Measurements from ENCODE around the gene ANTXR2. TPM values are rescaled to one million over a fixed set of nuclear protein-coding genes. Genes with fewer than 3 reads are reported as not detected.

ANTXR2 gene
- total RNA-seq, 1 experiment from 2014 or later, result 31.0 TPM

GRCh38 chr4:80097400-80098177, 24.6 kb upstream of the ANTXR2 start:
- TF ChIP-seq, protein P1, sequence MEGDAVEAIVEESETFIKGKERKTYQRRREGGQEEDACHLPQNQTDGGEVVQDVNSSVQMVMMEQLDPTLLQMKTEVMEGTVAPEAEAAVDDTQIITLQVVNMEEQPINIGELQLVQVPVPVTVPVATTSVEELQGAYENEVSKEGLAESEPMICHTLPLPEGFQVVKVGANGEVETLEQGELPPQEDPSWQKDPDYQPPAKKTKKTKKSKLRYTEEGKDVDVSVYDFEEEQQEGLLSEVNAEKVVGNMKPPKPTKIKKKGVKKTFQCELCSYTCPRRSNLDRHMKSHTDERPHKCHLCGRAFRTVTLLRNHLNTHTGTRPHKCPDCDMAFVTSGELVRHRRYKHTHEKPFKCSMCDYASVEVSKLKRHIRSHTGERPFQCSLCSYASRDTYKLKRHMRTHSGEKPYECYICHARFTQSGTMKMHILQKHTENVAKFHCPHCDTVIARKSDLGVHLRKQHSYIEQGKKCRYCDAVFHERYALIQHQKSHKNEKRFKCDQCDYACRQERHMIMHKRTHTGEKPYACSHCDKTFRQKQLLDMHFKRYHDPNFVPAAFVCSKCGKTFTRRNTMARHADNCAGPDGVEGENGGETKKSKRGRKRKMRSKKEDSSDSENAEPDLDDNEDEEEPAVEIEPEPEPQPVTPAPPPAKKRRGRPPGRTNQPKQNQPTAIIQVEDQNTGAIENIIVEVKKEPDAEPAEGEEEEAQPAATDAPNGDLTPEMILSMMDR (IDR thresholded peaks at IDR 0.05; ENCODE audit: unreplicated experiment), result no peak
- DNase-seq (ENCODE audit: unreplicated experiment), result peak; percentile 79
- peaks cover 33% of the 10 kb centered on the region for H3K4me1 Mint-ChIP-seq (ENCODE audit: insufficient read depth, unreplicated experiment)
- intact Hi-C loops (cut with micrococcal nuclease), result no loop called here
- no peaks in the 10 kb centered on the region for H3K36me3 Mint-ChIP-seq (ENCODE audit: insufficient read depth, unreplicated experiment)
- POLR2A ChIA-PET, result interaction anchor here (1.1 to 2.0 kb wide), 2 partner anchors 11 to 25 kb away, joined by 3 to 11 read pairs; partner anchors contain the start of gene ANTXR2
- CTCF ChIA-PET, result interaction anchor here (0.7 to 1.8 kb wide), 4 partner anchors 17 to 367 kb away, joined by 3 to 8 read pairs (median 4); no protein-coding TSS in a partner anchor
- H3K27me3 Mint-ChIP-seq (ENCODE audit: insufficient read depth, unreplicated experiment), result no peaks in the 10 kb centered on the region
- peaks cover 7% of the 10 kb centered on the region for H3K9me3 Mint-ChIP-seq (ENCODE audit: unreplicated experiment)
- peak overlapping the region; percentile 41 for H3K4me3 Mint-ChIP-seq (ENCODE audit: unreplicated experiment)
- no TSS peak for BruUV-seq (replicated peaks)
- peak overlapping the region; percentile 69 for H3K27ac Mint-ChIP-seq (ENCODE audit: low read depth, unreplicated experiment)

DNA sequence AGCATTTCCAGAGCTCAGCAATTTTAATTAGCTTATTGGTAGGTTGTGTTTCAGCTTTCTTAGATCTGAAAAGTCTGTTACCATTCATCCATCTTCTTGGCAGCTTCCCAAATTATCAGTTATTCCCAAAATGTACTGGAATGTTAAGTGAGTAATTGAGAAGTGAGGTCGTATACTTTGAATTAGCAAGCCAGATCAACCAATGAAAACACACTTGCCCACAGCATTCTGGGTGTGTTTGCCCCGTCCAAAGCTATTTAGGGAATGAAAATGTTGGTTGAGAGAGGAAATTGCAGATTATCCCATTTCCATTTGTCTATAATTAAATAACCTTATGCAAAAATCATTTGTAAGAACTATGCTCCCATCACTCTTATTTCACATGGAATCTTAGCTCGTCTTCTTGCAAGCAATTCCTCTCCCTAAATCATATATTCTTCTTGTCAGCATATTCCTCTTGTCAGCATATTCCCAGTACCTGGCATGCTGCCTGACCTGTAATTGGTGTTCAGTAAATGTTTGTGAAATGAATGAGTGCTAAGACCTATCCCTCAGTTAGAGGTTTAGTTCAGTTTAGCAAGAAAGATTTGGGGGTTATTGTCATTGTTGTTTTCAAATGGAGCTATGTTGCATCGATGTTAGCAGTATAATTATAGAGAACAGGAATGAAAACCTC, 23.3 kb upstream of the ANTXR2 start:
- ChIA-PET POLR2A (interaction anchor here (0.9 to 2.2 kb wide), 2 partner anchors 10 to 23 kb away, joined by 5 to 12 read pairs; partner anchors contain the start of gene ANTXR2), CTCF (interaction anchor here (0.6 to 2.1 kb wide), 5 partner anchors 18 to 1144 kb away, joined by 3 to 9 read pairs (median 3); no protein-coding TSS in a partner anchor)
- TF ChIP-seq, protein P1 (IDR thresholded peaks at IDR 0.05; ENCODE audit: unreplicated experiment), result no peak
- peaks cover 25% of the 10 kb centered on the region for H3K4me1 Mint-ChIP-seq (ENCODE audit: insufficient read depth, unreplicated experiment)
- H3K27me3 Mint-ChIP-seq (ENCODE audit: insufficient read depth, unreplicated experiment), result no peaks in the 10 kb centered on the region
- H3K4me3 Mint-ChIP-seq (ENCODE audit: unreplicated experiment), result no peak overlapping the region
- peak; percentile 25 for DNase-seq (ENCODE audit: unreplicated experiment)
- no peak overlapping the region for H3K27ac Mint-ChIP-seq (ENCODE audit: low read depth, unreplicated experiment)
- H3K36me3 Mint-ChIP-seq (ENCODE audit: insufficient read depth, unreplicated experiment), result no peaks in the 10 kb centered on the region
- intact Hi-C loops (cut with micrococcal nuclease), result no loop called here
- peaks cover 7% of the 10 kb centered on the region for H3K9me3 Mint-ChIP-seq (ENCODE audit: unreplicated experiment)
- no TSS peak for BruUV-seq (replicated peaks)

GRCh38 chr4:80094191-80094590, 21.2 kb upstream of the ANTXR2 start:
- H3K9me3 Mint-ChIP-seq (ENCODE audit: unreplicated experiment), result peaks cover 7% of the 10 kb centered on the region
- POLR2A ChIA-PET, result interaction anchor here (1.0 kb wide), 1 partner anchor 23 kb away, joined by 4 read pairs; no protein-coding TSS in a partner anchor
- BruUV-seq (replicated peaks), result no TSS peak
- H3K27ac Mint-ChIP-seq (ENCODE audit: low read depth, unreplicated experiment), result no peak overlapping the region
- TF ChIP-seq, protein P1 (IDR thresholded peaks at IDR 0.05; ENCODE audit: unreplicated experiment), result no peak
- no peaks in the 10 kb centered on the region for H3K27me3 Mint-ChIP-seq (ENCODE audit: insufficient read depth, unreplicated experiment)
- no peak for DNase-seq (ENCODE audit: unreplicated experiment)
- peaks cover 22% of the 10 kb centered on the region for H3K4me1 Mint-ChIP-seq (ENCODE audit: insufficient read depth, unreplicated experiment)
- CTCF ChIA-PET, result interaction anchor here (0.6 kb wide), 1 partner anchor 31 kb away, joined by 3 read pairs; no protein-coding TSS in a partner anchor
- intact Hi-C loops (cut with micrococcal nuclease), result no loop called here
- H3K4me3 Mint-ChIP-seq (ENCODE audit: unreplicated experiment), result no peak overlapping the region
- H3K36me3 Mint-ChIP-seq (ENCODE audit: insufficient read depth, unreplicated experiment), result no peaks in the 10 kb centered on the region

- no peak overlapping the region for H3K4me3 Mint-ChIP-seq (ENCODE audit: unreplicated experiment)
- no peak for DNase-seq (ENCODE audit: unreplicated experiment)
- TF ChIP-seq, protein P1 (IDR thresholded peaks at IDR 0.05; ENCODE audit: unreplicated experiment), result no peak
- ChIA-PET CTCF (no interaction called here), POLR2A (interaction anchor here (1.0 kb wide), 1 partner anchor 22 kb away, joined by 4 read pairs; no protein-coding TSS in a partner anchor)
- H3K27ac Mint-ChIP-seq (ENCODE audit: low read depth, unreplicated experiment), result no peak overlapping the region
- H3K9me3 Mint-ChIP-seq (ENCODE audit: unreplicated experiment), result peaks cover 4% of the 10 kb centered on the region
- H3K36me3 Mint-ChIP-seq (ENCODE audit: insufficient read depth, unreplicated experiment), result no peaks in the 10 kb centered on the region
- intact Hi-C loops (cut with micrococcal nuclease), result no loop called here
- no TSS peak for BruUV-seq (replicated peaks)
- H3K27me3 Mint-ChIP-seq (ENCODE audit: insufficient read depth, unreplicated experiment), result no peaks in the 10 kb centered on the region
- H3K4me1 Mint-ChIP-seq (ENCODE audit: insufficient read depth, unreplicated experiment), result peaks cover 22% of the 10 kb centered on the region
Measured at GRCh38 chr4:80093563-80093962, 20.5 kb upstream of the ANTXR2 start.
